Natural killer cell treated with Interleukin-12 subunit alpha and Interleukin-12 subunit beta and Interleukin-15 and Interleukin-18, amount 100 ng/mL, for 72 hours (primary cell): ENCODE measurements around the gene DDX31. TPM values are rescaled to one million over a fixed set of nuclear protein-coding genes. Genes with fewer than 3 reads are reported as not detected.
"Not testable (repeated sequence)": the region's sequence is repeated elsewhere in the genome, so short reads cannot be mapped to it uniquely, and the experiment has no call there.

ENCODE experiments used
- ATAC-seq, 2 donors: fragments of 150-1000 bp; cut with Tn5 transposase in 1 of 2; sonication (Bioruptor Pico), chemical (Tn5 transposase) in 1 of 2; 2 replicates each; pipeline ENCODE4 v1.10.0; 2021
- DNase-seq: peaks from one replicate; pipeline ENCODE4 v3.0.0; 2022; ENCODE audit warnings: low spot score
- H3K27ac Mint-ChIP-seq, 2 donors: 1 replicate in 1 of 2; 2 replicates in 1 of 2; pipeline ENCODE4 v1.8.0; 2022; ENCODE audit warnings: mixed read lengths in 2 of 2, mild to moderate bottlenecking in 1 of 2, moderate library complexity in 1 of 2
- H3K27me3 Mint-ChIP-seq, 2 donors: 1 replicate in 1 of 2; 2 replicates in 1 of 2; pipeline ENCODE4 v1.8.0; 2022; ENCODE audit warnings: mixed read lengths in 2 of 2
- H3K36me3 Mint-ChIP-seq: one replicate; pipeline ENCODE4 v1.8.0; 2022; ENCODE audit warnings: mixed read lengths
- H3K4me1 Mint-ChIP-seq, 2 donors: 1 replicate in 1 of 2; 2 replicates in 1 of 2; pipeline ENCODE4 v1.8.0; 2022; ENCODE audit warnings: low read depth in 2 of 2, mixed read lengths in 2 of 2, mild to moderate bottlenecking in 1 of 2
- H3K4me3 Mint-ChIP-seq: one replicate; pipeline ENCODE4 v1.8.0; 2022; ENCODE audit warnings: mixed read lengths
- H3K9me3 Mint-ChIP-seq: 2 replicates; pipeline ENCODE4 v1.8.0; 2022; ENCODE audit warnings: mixed read lengths
- total RNA-seq, 2 donors: library from RNA; stranded (reverse); gene quantifications; one replicate each; pipeline ENCODE4 v1.2.3, GENCODE V29; 2022

DDX31 gene
- total RNA-seq = 10 to 100 TPM; 17.6 to 31.0 TPM

DNA sequence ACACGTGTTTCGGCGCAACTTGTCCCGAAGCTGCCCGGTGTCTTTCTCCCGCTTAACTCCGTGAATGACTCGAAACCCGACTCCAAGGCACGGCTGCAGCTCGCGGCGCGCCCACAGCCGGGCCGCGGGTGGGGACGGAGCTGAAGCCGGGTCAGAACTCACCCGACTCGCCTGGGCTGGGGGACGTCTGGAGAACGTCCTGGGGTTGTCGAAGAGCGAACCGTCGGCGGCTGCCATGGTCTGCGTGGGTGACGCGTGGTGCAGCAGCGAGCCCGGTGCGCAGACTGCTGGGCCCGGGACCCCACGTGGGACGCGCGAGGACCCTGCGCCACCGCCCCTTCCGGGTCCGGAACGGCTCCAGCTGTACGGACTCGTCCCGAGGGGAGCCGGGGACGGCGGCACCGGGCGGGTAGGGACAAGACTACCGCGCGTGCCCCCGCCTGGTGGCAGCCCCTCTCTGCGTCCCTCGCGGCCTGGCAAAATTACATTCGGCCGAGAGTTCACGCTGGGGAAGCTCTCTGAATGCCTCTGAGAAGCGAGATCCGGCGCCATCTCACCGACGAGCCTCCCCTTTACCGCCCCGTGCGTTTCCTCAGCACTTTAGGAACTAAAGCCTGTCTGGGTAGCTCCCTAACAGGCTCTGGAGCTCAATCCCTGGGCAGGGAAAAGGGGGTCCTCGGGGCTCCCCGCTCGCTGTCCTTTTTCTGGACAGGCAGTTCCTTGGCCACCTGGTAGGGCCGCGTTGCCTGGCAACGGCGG is at the start of gene DDX31:
DDX31 (minus strand) TSS at position 286 of the 759 bp plus-strand sequence; CDS start at position 237, 49 bp downstream.
- no peaks in the 10 kb centered on the region for H3K27me3 Mint-ChIP-seq
- ATAC-seq = peak; percentile 96
- H3K4me1 Mint-ChIP-seq = peaks cover 33 to 41% of the 10 kb centered on the region in 2 donors
- H3K27ac Mint-ChIP-seq = peak within 1 kb of the TSS; percentile 83 to 89
- peaks cover 9% of the 10 kb centered on the region for H3K36me3 Mint-ChIP-seq
- peak; percentile 90 for DNase-seq
- H3K4me3 Mint-ChIP-seq = peak within 1 kb of the TSS; percentile 92
- no peaks in the 10 kb centered on the region for H3K9me3 Mint-ChIP-seq

DNA sequence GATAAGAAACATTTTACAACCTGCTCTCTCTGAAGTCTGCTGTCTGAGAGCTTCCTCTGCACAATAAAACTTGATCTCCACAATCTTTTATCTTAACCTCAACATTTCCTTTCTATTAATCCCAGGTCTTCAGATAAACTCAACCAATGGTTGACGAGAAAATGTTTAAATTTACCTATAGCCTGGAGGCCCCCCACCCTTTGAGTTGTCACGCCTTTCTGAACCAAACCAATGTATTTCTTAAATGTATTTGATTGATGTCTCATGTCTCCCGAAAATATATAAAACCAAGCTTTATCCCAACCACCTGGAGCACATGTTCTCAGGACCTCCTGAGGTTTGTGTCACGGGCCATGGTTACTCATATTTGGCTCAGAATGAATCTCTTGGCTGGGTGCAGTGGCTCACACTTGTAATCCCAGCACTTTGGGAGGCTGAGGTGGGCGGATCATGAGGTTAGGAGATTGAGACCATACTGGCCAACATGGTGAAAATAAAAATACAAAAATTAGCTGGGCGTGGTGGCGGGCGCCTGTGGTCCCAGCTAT is 48.7 kb upstream of the DDX31 start:
- not testable (repeated sequence) for H3K4me3 Mint-ChIP-seq, DNase-seq, H3K4me1 Mint-ChIP-seq, ATAC-seq, H3K36me3 Mint-ChIP-seq, H3K9me3 Mint-ChIP-seq, H3K27ac Mint-ChIP-seq
- H3K27me3 Mint-ChIP-seq = peaks cover 26 to 36% of the 10 kb centered on the region in 2 donors

DNA sequence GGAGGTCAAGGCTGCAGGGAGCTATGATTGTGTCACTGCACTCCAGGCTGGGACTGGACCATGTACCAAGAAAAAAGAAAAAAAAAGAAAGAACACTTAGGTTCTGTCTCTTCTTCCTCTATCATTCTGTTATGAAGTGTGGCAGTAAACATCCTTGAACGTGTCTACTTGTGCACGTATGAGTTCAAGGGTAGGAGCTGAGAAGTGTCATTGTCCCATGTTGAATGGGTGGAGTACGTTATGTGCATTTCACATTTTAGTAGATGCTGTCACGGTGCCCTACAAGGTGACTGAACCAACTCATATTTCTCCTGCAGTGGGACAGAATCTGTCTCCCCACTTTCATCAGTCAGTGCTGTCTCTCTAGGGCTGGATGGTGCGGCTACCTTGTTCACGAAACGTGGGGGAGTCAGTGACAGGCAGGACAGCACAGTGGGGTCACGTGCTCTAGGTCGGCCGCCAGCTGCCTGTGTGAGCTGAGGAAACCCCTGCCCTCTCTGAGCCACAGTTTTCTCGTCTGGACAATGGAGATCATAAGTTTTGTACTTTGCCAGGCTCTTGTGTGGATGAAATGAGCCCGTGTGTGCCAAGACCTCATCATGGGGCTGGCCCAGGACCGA is 47.7 kb upstream of the DDX31 start:
- peak in 1 of 2 donors; percentile 31 for ATAC-seq
- no peaks in the 10 kb centered on the region for H3K4me1 Mint-ChIP-seq
- no peaks in the 10 kb centered on the region for H3K9me3 Mint-ChIP-seq
- DNase-seq = no peak
- H3K4me3 Mint-ChIP-seq = no peak overlapping the region
- H3K36me3 Mint-ChIP-seq = no peaks in the 10 kb centered on the region
- peaks cover 24 to 33% of the 10 kb centered on the region in 2 donors for H3K27me3 Mint-ChIP-seq
- H3K27ac Mint-ChIP-seq = no peak overlapping the region

DNA sequence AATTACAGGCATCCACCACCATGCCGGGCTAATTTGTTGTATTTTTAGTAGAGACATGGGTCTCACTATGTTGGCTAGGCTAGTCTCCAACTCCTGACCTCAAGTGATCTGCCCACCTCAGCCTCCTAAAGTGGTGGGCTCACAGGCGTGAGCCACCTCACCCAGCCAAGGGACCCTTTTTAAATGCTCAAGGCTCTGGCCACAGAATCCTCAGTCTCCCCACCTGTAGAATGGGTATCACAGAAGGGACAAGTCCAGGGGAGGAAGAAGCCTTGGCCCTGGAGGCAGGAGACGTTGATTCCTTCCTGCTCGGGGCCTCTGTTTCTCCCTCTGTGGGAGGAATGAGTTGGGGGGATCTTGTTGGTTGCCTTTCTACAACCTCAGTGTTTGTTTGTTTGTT is 46.2 kb upstream of the DDX31 start:
- ATAC-seq = no peak
- H3K4me3 Mint-ChIP-seq = no peak overlapping the region
- no peak overlapping the region for H3K27ac Mint-ChIP-seq

DNA sequence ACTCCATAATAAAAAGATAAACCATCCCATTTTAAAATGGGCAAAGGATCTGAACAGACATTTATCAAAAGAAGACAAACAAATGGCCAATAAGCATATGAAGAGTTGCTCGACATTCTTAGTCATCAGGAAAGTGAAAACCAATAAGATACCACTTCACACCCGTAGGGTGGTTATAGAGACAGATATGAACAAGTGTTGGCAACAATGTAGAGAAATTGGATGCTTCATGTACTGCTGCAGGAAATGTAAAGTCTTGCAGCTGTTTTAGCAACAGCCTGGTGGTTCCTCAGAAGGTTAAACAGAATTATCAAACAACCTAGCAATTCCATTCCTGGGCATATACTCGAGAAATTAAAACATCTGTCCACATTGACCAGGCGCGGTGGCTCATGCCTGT is 43.0 kb upstream of the DDX31 start:
- Mint-ChIP-seq H3K4me3 (no peak overlapping the region), H3K9me3 (no peaks in the 10 kb centered on the region), H3K27me3 (peaks cover 16 to 30% of the 10 kb centered on the region in 2 donors), H3K4me1 (no peaks in the 10 kb centered on the region), H3K27ac (no peak overlapping the region), H3K36me3 (no peaks in the 10 kb centered on the region)
- ATAC-seq = peak in 1 of 2 donors; percentile 66
- no peak for DNase-seq

More for the DNA sequence above, 46.2 kb upstream of the DDX31 start:
- no peaks in the 10 kb centered on the region for H3K4me1 Mint-ChIP-seq
- H3K9me3 Mint-ChIP-seq = no peaks in the 10 kb centered on the region
- peaks cover 24 to 33% of the 10 kb centered on the region in 2 donors for H3K27me3 Mint-ChIP-seq
- DNase-seq = no peak
- H3K36me3 Mint-ChIP-seq = no peaks in the 10 kb centered on the region

DNA sequence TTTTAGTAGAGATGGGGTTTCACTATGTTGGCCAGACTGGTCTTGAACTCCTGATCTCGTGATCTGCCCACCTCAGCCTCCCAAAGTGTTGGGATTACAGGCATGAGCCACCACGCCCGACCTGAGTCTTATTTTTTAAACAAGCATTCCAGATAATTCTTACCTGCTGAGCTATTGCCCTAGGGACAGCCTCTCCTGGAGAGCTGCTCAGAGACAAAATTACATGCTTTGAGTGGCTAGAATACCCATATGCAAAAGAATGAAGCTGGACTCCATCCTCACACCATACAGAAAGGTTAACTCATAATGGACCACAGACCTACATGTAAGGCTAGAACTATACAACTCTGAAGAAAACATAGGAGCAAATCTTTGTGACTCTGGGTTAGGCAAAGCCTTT is 42.1 kb upstream of the DDX31 start:
- no peak for DNase-seq
- Mint-ChIP-seq H3K4me1 (no peaks in the 10 kb centered on the region), H3K27me3 (peaks cover 11 to 22% of the 10 kb centered on the region in 2 donors), H3K27ac (no peak overlapping the region), H3K9me3 (no peaks in the 10 kb centered on the region), H3K36me3 (no peaks in the 10 kb centered on the region), H3K4me3 (no peak overlapping the region)
- ATAC-seq = no peak

DNA sequence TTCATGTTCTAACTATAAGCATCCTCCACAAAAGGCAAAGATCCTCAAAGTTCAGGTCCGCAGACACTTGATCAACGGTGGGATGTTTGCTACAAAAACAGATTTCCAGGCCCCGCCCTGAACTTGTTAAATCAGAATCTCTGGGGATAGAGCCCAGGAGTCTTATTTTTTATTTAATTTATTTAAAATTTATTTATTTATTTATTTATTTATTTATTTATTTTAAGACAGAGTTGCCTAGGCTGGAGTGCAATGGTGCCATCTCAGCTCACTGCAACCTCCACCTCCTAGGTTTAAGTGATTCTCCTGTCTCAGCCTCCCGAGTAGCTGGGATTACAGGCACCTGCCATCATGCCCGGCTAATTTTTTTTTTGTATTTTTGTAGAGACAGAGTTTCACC is 41.4 kb upstream of the DDX31 start:
- not testable (repeated sequence) for H3K9me3 Mint-ChIP-seq

DNA sequence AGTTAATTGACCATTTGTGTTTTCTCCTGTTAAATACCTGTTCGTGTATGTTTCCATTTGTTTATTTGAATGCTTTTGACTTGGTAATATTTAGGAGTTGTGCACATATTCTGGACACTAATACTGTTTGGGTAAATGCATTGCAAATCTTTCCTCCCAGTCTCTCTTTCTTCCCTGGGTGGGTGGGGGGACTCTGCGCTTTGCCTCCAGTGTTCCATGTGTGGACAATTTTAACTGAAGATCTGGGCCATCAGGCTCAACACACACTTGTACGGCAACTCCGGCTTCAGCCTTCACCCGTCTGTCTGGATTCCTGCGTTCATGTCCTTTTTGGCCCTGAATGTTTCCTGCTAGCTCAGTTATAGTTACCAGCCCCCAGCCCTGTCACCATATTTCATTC is 40.5 kb upstream of the DDX31 start:
- no peaks in the 10 kb centered on the region for H3K9me3 Mint-ChIP-seq

More for the DNA sequence above, 41.4 kb upstream of the DDX31 start:
- H3K27ac Mint-ChIP-seq, ATAC-seq, DNase-seq, H3K36me3 Mint-ChIP-seq, H3K4me3 Mint-ChIP-seq, H3K4me1 Mint-ChIP-seq: not testable (repeated sequence)
- H3K27me3 Mint-ChIP-seq = peaks cover 14 to 27% of the 10 kb centered on the region in 2 donors

DNA sequence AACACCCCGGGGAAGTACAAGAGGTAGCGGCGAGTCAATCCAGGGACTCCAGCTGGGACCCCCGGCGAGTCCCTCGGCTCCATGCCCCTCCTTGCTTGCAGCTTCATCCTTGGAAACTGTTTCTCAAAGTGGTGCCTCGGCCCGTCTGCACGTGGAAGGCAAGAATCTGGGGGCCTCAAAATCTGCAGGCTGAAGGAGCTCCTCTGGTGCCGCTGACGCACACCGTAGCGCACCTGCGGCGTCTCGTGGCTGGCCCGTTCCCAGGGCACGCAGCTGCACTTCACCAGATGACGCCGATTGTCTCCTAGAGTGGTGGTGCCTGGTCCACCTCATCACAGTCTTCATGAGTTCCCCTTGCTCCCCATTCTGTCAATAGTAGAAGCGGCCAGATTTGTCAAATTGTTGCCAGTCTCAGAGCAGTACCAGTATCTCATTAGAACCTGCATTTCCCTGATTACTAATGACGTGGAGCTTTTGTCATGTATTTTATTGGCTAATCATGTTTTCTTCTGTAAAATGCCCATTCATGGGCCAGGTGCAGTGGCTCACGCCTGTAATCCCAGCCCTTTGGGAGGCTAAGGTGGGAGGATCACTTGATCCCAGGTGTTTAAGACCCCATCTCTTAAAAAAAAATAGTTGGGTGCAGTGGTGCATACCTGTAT is 39.1 kb upstream of the DDX31 start:
- ATAC-seq (no peak), DNase-seq (no peak)
- H3K4me1 Mint-ChIP-seq = no peaks in the 10 kb centered on the region
- H3K27ac Mint-ChIP-seq = no peak overlapping the region
- H3K27me3 Mint-ChIP-seq = peaks cover 20 to 27% of the 10 kb centered on the region in 2 donors
- no peak overlapping the region for H3K4me3 Mint-ChIP-seq
- no peaks in the 10 kb centered on the region for H3K36me3 Mint-ChIP-seq
- no peaks in the 10 kb centered on the region for H3K9me3 Mint-ChIP-seq

More for the DNA sequence above, 40.5 kb upstream of the DDX31 start:
- Mint-ChIP-seq H3K27ac (no peak overlapping the region), H3K4me3 (no peak overlapping the region), H3K36me3 (no peaks in the 10 kb centered on the region), H3K4me1 (no peaks in the 10 kb centered on the region), H3K27me3 (peaks cover 14 to 27% of the 10 kb centered on the region in 2 donors)
- DNase-seq (no peak), ATAC-seq (no peak)

DNA sequence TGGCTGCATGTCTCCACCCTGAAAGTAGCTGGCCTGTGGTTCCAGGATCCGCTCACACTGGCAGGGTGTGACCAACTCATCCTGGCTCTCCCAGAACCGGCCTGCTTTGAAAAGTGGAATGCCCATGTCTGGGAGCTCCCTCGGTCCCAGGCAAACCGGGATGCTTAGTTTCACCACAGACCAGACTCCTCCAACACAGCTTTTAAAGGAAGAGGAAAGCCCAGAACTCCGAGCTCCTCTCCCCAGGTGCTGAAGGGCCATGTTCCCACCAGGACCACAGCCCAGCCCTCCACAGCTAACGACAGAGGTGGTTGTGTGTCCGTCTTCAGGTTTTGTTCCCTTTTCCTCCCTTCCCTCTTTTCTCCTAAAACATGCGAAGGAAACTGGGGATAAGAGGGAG is 38.5 kb upstream of the DDX31 start:
- DNase-seq = no peak
- Mint-ChIP-seq H3K36me3 (no peaks in the 10 kb centered on the region), H3K27ac (no peak overlapping the region), H3K4me1 (no peaks in the 10 kb centered on the region), H3K9me3 (no peaks in the 10 kb centered on the region), H3K27me3 (peaks cover 17 to 25% of the 10 kb centered on the region in 2 donors), H3K4me3 (no peak overlapping the region)
- ATAC-seq = no peak

DNA sequence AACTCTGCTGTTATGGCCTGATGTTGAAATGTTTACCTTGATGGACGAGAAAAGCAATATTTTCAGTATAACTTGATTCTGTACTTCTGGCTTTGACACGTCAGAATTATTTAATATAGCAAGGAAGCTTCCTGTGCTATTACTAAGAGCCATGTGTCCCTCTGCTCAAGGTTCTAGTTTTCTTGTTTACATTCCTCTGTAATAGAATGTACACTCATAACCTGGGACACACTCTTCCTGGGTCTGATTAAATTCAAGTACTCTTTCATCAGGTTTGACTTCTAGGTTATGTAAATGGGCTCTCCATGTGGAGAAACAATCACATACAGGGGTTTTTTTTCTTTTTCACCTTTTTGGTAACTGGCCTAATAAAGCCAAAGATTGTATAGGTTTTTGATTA is 33.6 kb upstream of the DDX31 start:
- Mint-ChIP-seq H3K4me1 (no peaks in the 10 kb centered on the region), H3K36me3 (peaks cover 5% of the 10 kb centered on the region), H3K4me3 (no peak overlapping the region), H3K27me3 (peaks cover 14 to 20% of the 10 kb centered on the region in 2 donors), H3K9me3 (no peaks in the 10 kb centered on the region), H3K27ac (no peak overlapping the region)
- DNase-seq (no peak), ATAC-seq (no peak)

DNA sequence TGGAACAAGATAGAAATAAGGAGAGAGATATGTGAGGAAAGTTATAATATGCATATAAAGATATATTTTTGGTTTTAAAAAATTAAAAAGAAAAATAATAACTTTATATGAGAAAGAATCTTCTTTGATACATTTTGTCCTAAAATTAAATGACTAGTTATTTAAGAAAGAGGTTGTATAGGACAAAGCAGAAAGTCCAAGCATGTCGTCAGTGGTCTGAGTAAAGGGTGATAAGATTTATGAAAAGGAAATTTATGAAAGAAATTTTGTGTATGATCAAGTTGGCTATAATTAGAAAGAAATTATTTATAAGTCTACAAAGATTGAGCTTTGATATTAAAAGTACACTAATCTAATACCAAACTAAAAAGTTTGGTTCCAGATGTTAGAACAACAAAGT is 32.5 kb upstream of the DDX31 start:
- DNase-seq (no peak), ATAC-seq (no peak)
- Mint-ChIP-seq H3K4me1 (no peaks in the 10 kb centered on the region), H3K27me3 (peaks cover 16 to 24% of the 10 kb centered on the region in 2 donors), H3K36me3 (peaks cover 13% of the 10 kb centered on the region), H3K27ac (no peak overlapping the region), H3K4me3 (no peak overlapping the region), H3K9me3 (no peaks in the 10 kb centered on the region)

DNA sequence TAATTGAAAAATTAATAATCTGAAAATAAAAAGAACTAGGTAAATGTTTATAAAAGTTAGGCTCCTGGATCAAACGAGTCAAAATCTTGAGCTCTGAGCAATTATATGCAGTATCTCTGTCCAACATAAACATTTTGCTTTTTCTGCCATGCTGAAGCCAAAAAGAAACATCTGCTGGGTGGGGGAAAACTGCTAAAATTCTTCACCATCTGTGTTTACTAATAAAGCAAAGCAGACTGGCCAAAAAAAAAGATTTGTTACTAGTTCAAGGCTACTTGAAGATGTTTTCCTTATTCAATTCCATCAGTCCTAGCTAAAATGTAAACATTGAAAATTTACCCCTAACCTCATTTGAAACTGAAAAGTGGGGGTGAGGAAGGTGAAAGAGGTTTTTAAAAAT is 30.2 kb upstream of the DDX31 start:
- Mint-ChIP-seq H3K9me3 (peaks cover 4% of the 10 kb centered on the region), H3K27me3 (peaks cover 14 to 16% of the 10 kb centered on the region in 2 donors), H3K4me1 (no peaks in the 10 kb centered on the region), H3K4me3 (no peak overlapping the region), H3K36me3 (peaks cover 28% of the 10 kb centered on the region), H3K27ac (no peak overlapping the region)
- ATAC-seq (no peak), DNase-seq (no peak)

DNA sequence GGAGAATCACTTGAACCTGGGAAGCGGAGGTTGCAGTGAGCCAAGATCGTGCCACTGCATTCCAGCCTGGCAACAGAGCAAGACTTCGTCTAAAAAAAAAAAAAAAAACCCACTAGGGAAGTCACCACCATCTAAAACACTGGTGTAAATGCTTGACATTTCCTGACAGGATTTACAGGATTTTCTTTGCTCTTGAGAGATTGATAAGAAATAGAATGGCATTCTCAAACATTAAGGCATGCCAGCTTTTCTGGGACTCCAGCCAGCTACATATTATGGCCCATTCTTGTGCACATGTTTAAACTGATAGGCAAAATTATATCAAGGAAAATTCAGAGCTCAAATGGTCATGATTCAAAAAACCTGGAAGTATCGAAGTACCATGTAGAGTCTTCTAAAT is 29.2 kb upstream of the DDX31 start:
- H3K4me1 Mint-ChIP-seq = peaks cover 3 to 5% of the 10 kb centered on the region in 2 donors
- DNase-seq (no peak), ATAC-seq (no peak)
- H3K27ac Mint-ChIP-seq = no peak overlapping the region
- H3K4me3 Mint-ChIP-seq = no peak overlapping the region
- peaks cover 32% of the 10 kb centered on the region for H3K36me3 Mint-ChIP-seq
- H3K9me3 Mint-ChIP-seq = peaks cover 4% of the 10 kb centered on the region
- peaks cover 9 to 16% of the 10 kb centered on the region in 2 donors for H3K27me3 Mint-ChIP-seq
